ENCODE data around the gene FSTL4. TPM values are rescaled to one million over a fixed set of nuclear protein-coding genes. Genes with fewer than 3 reads are reported as not detected.

FSTL4 gene
- total RNA-seq, 2 experiments from 2014 or later, result not detected

DNA sequence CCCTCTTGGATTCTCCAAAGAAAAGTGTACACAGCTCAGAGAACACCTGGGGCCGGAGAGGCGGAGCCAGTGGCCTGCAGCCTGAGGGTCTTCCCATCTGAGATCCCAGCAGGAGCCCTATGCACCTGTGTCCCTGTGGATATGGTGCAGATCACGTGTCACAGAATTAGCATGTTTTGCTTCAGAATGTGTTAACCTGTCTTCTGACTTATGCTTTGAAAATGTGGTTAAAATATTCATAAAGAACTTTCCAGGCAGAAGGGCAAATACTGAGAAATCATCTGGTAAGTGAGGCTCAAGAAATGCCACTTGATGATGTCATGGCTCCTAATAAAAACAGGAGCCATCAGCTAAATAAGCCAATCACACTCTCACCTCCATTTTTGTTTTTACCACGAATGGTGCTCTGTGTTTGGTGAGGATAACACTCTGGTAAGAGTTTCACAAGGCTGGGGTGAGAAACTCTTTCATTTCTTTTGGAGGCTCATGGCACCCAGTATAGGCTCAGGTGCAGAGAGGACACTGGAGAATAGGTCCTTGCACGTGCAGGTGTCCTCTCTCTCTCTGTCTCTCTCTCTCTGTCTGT, 279.8 kb downstream of the FSTL4 start:
- no TSS peak for BruUV-seq (replicated peaks)
- no peak for DNase-seq (ENCODE audit: low spot score)
- no peak overlapping the region for H2AFZ ChIP-seq (ENCODE audit: low read length)
- no peak overlapping the region for H3K4me3 ChIP-seq (ENCODE audit: low read depth, low read length, poor library complexity, severe bottlenecking)
- no peaks in the 10 kb centered on the region for H3K4me1 ChIP-seq (ENCODE audit: insufficient read depth, low read length, poor library complexity, severe bottlenecking)
- no peaks in the 10 kb centered on the region for H3K79me2 ChIP-seq (ENCODE audit: insufficient read depth, low read depth, low read length)
- H3K36me3 ChIP-seq (ENCODE audit: insufficient read depth, low read length), result no peaks in the 10 kb centered on the region
- no peaks in the 10 kb centered on the region for H4K20me1 ChIP-seq (ENCODE audit: insufficient read depth, low read length)
- H3K4me2 ChIP-seq (ENCODE audit: low read length), result no peak overlapping the region
- ChIA-PET CTCF (ENCODE audit: unreplicated experiment) (no interaction called here), POLR2A (no interaction called here)
- intact Hi-C loops (cut with micrococcal nuclease; ENCODE audit: unreplicated experiment), result no loop called here
- no peaks in the 10 kb centered on the region for H3K9me3 ChIP-seq (ENCODE audit: low read length)
- no peak overlapping the region for H3K27ac ChIP-seq (ENCODE audit: low read depth, low read length, poor library complexity, severe bottlenecking)
- TF ChIP-seq, protein P1, sequence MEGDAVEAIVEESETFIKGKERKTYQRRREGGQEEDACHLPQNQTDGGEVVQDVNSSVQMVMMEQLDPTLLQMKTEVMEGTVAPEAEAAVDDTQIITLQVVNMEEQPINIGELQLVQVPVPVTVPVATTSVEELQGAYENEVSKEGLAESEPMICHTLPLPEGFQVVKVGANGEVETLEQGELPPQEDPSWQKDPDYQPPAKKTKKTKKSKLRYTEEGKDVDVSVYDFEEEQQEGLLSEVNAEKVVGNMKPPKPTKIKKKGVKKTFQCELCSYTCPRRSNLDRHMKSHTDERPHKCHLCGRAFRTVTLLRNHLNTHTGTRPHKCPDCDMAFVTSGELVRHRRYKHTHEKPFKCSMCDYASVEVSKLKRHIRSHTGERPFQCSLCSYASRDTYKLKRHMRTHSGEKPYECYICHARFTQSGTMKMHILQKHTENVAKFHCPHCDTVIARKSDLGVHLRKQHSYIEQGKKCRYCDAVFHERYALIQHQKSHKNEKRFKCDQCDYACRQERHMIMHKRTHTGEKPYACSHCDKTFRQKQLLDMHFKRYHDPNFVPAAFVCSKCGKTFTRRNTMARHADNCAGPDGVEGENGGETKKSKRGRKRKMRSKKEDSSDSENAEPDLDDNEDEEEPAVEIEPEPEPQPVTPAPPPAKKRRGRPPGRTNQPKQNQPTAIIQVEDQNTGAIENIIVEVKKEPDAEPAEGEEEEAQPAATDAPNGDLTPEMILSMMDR (conservative IDR thresholded peaks at IDR 0.05; ENCODE audit: low read length), result no peak
- no peak for TF ChIP-seq EZH2phosphoT487 (IDR thresholded peaks at IDR 0.05; ENCODE audit: borderline replicate concordance, low read depth, low read length)
- no peaks in the 10 kb centered on the region for H3K9me2 ChIP-seq (ENCODE audit: insufficient read depth, low read length)

DNA sequence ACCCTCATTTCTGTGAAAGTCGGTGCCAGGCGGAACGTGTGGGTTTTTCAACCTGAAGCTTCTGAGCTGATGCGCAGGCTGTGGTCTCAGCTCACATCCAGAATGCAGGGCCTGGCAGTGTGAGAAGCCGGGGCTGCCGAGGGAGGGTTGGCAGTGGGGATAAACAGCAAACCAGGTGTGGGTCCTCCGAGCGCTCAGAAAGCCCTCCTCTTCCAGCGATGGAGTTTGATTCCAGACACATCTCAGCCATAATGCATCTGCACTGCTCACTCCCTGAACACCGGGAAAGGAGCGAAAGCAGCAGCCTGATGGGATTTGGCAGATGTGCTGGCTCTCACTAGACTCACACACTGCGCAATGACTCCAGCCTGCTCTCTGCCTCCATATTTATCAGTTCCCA, 280.4 kb downstream of the FSTL4 start:
- intact Hi-C loops (cut with micrococcal nuclease; ENCODE audit: unreplicated experiment), result no loop called here
- no peaks in the 10 kb centered on the region for H3K4me1 ChIP-seq (ENCODE audit: insufficient read depth, low read length, poor library complexity, severe bottlenecking)
- no peak for DNase-seq (ENCODE audit: low spot score)
- no peak overlapping the region for H3K4me2 ChIP-seq (ENCODE audit: low read length)
- H3K4me3 ChIP-seq (ENCODE audit: low read depth, low read length, poor library complexity, severe bottlenecking), result no peak overlapping the region
- H3K9me2 ChIP-seq (ENCODE audit: insufficient read depth, low read length), result no peaks in the 10 kb centered on the region
- TF ChIP-seq EZH2phosphoT487 (IDR thresholded peaks at IDR 0.05; ENCODE audit: borderline replicate concordance, low read depth, low read length), result no peak
- TF ChIP-seq, protein P1 (conservative IDR thresholded peaks at IDR 0.05; ENCODE audit: low read length), result no peak
- BruUV-seq (replicated peaks), result no TSS peak
- H3K36me3 ChIP-seq (ENCODE audit: insufficient read depth, low read length), result no peaks in the 10 kb centered on the region
- no peak overlapping the region for H2AFZ ChIP-seq (ENCODE audit: low read length)
- H3K9me3 ChIP-seq (ENCODE audit: low read length), result no peaks in the 10 kb centered on the region
- POLR2A ChIA-PET, result no interaction called here
- H3K27ac ChIP-seq (ENCODE audit: low read depth, low read length, poor library complexity, severe bottlenecking), result no peak overlapping the region
- CTCF ChIA-PET (ENCODE audit: unreplicated experiment), result no interaction called here
- H4K20me1 ChIP-seq (ENCODE audit: insufficient read depth, low read length), result no peaks in the 10 kb centered on the region
- no peaks in the 10 kb centered on the region for H3K79me2 ChIP-seq (ENCODE audit: insufficient read depth, low read depth, low read length)

DNA sequence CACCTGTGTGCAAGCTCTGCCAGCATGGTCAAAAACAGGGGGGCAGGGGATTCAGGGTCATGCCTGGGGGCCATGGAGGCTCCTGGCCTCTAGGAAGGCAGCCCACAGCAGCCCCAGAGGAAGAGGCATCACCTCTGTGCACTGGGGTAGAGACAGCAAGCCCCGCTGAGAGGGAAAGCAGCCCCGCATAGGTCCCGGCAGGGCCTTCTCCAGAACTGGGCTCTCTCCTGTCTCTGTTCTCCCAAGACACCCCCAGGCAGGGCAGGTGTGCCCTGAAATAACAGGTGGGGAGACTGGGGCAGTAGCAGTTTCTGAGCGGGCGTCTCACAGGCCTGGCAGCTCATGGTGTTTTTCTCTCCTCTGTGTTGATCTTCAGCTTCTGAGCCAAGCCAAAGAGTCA, 281.4 kb downstream of the FSTL4 start:
- no peak for DNase-seq (ENCODE audit: low spot score)
- no peaks in the 10 kb centered on the region for H3K9me2 ChIP-seq (ENCODE audit: insufficient read depth, low read length)
- no peaks in the 10 kb centered on the region for H3K9me3 ChIP-seq (ENCODE audit: low read length)
- no peaks in the 10 kb centered on the region for H3K4me1 ChIP-seq (ENCODE audit: insufficient read depth, low read length, poor library complexity, severe bottlenecking)
- no peak overlapping the region for H2AFZ ChIP-seq (ENCODE audit: low read length)
- H3K4me3 ChIP-seq (ENCODE audit: low read depth, low read length, poor library complexity, severe bottlenecking), result no peak overlapping the region
- ChIA-PET CTCF (ENCODE audit: unreplicated experiment) (no interaction called here), POLR2A (no interaction called here)
- TF ChIP-seq, protein P1 (conservative IDR thresholded peaks at IDR 0.05; ENCODE audit: low read length), result no peak
- no peak overlapping the region for H3K4me2 ChIP-seq (ENCODE audit: low read length)
- intact Hi-C loops (cut with micrococcal nuclease; ENCODE audit: unreplicated experiment), result no loop called here
- BruUV-seq (replicated peaks), result no TSS peak
- H4K20me1 ChIP-seq (ENCODE audit: insufficient read depth, low read length), result no peaks in the 10 kb centered on the region
- H3K79me2 ChIP-seq (ENCODE audit: insufficient read depth, low read depth, low read length), result no peaks in the 10 kb centered on the region
- no peak overlapping the region for H3K27ac ChIP-seq (ENCODE audit: low read depth, low read length, poor library complexity, severe bottlenecking)
- H3K36me3 ChIP-seq (ENCODE audit: insufficient read depth, low read length), result no peaks in the 10 kb centered on the region
